GM23338 (cell line): ENCODE results near the gene MAPK12.

Experiments
- CREB1 ChIP-seq: fragments of 250-450 bp; sonication (Bioruptor Pico); IDR thresholded peaks from 2 replicates; pipeline ENCODE4 v1.5.0; 2020; ENCODE audit warnings: low read depth, mild to moderate bottlenecking, moderate library complexity
- CTCF ChIP-seq, 2 experiments: fragments of 200-600 bp in 1 of 2; sonication (generic) in 1 of 2; conservative IDR thresholded peaks; 2 replicates each; pipeline versions ENCODE4 v1.5.1 to v1.6.1; 2016 to 2017; ENCODE audit warnings: antibody characterized with exemption in 2 of 2, low read depth in 2 of 2, mild to moderate bottlenecking in 2 of 2, moderate library complexity in 1 of 2
- ETS1 ChIP-seq: IDR thresholded peaks from 2 replicates; pipeline ENCODE4 v1.6.1; 2016; ENCODE audit warnings: antibody characterized with exemption
- EZH2 ChIP-seq: fragments of 200-600 bp; sonication (generic); IDR thresholded peaks from one replicate; pipeline ENCODE4 v1.8.0; 2017; ENCODE audit warnings: antibody characterized with exemption, mild to moderate bottlenecking, low read depth; ENCODE audit not compliant: unreplicated experiment
- EZH2phosphoT487 ChIP-seq: fragments of 200-600 bp; sonication (generic); IDR thresholded peaks from one replicate; pipeline ENCODE4 v1.8.1; 2018; ENCODE audit warnings: antibody characterized with exemption; ENCODE audit not compliant: unreplicated experiment
- JUNB ChIP-seq: IDR thresholded peaks from one replicate; pipeline ENCODE4 v1.6.1; 2016; ENCODE audit warnings: antibody characterized with exemption; ENCODE audit not compliant: unreplicated experiment
- NANOG ChIP-seq: IDR thresholded peaks from 2 replicates; pipeline ENCODE4 v1.6.1; 2016; ENCODE audit warnings: antibody characterized with exemption, borderline replicate concordance
- POLR2AphosphoS5 ChIP-seq: IDR thresholded peaks from 2 replicates; pipeline ENCODE4 v1.6.1; 2016; ENCODE audit warnings: antibody characterized with exemption, low read depth
- STAT1 ChIP-seq: IDR thresholded peaks from one replicate; pipeline ENCODE4 v1.6.1; 2016; ENCODE audit warnings: antibody characterized with exemption; ENCODE audit not compliant: unreplicated experiment
- ZNF114 ChIP-seq: fragments of 250-450 bp; sonication (Bioruptor Pico); IDR thresholded peaks from 2 replicates; pipeline ENCODE4 v1.5.0; 2020; ENCODE audit warnings: mild to moderate bottlenecking, moderate library complexity
- ZNF331 ChIP-seq: fragments of 250-450 bp; sonication (Bioruptor Pico); IDR thresholded peaks from 2 replicates; pipeline ENCODE4 v1.5.0; 2020; ENCODE audit warnings: low read depth, mild to moderate bottlenecking, moderate library complexity
- TF ChIP-seq, protein P1 (sequence below): IDR thresholded peaks from one replicate; pipeline ENCODE4 v1.6.1; 2018; ENCODE audit warnings: antibody characterized with exemption; ENCODE audit not compliant: unreplicated experiment
- TF ChIP-seq, protein P2 (sequence below): fragments of 250-450 bp; sonication (Bioruptor Pico); IDR thresholded peaks from 2 replicates; pipeline ENCODE4 v1.5.0; 2020; ENCODE audit warnings: mild to moderate bottlenecking, moderate library complexity

GRCh38 chr22:50299785-50300619, 38.5 kb upstream of the MAPK12 start:
- no peak for TF ChIP-seq CREB1 (CRISPR knock-in tag)
- no peak for TF ChIP-seq EZH2
- no peak for TF ChIP-seq CTCF (conservative IDR thresholded peaks at IDR 0.05; ENCODE audit: low read depth in 2 of 2)
- no peak for TF ChIP-seq ETS1
- no peak for TF ChIP-seq EZH2phosphoT487
- TF ChIP-seq POLR2AphosphoS5, result no peak
- TF ChIP-seq, protein P1, sequence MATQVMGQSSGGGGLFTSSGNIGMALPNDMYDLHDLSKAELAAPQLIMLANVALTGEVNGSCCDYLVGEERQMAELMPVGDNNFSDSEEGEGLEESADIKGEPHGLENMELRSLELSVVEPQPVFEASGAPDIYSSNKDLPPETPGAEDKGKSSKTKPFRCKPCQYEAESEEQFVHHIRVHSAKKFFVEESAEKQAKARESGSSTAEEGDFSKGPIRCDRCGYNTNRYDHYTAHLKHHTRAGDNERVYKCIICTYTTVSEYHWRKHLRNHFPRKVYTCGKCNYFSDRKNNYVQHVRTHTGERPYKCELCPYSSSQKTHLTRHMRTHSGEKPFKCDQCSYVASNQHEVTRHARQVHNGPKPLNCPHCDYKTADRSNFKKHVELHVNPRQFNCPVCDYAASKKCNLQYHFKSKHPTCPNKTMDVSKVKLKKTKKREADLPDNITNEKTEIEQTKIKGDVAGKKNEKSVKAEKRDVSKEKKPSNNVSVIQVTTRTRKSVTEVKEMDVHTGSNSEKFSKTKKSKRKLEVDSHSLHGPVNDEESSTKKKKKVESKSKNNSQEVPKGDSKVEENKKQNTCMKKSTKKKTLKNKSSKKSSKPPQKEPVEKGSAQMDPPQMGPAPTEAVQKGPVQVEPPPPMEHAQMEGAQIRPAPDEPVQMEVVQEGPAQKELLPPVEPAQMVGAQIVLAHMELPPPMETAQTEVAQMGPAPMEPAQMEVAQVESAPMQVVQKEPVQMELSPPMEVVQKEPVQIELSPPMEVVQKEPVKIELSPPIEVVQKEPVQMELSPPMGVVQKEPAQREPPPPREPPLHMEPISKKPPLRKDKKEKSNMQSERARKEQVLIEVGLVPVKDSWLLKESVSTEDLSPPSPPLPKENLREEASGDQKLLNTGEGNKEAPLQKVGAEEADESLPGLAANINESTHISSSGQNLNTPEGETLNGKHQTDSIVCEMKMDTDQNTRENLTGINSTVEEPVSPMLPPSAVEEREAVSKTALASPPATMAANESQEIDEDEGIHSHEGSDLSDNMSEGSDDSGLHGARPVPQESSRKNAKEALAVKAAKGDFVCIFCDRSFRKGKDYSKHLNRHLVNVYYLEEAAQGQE, result no peak
- TF ChIP-seq JUNB, result no peak
- no peak for TF ChIP-seq ZNF331 (CRISPR knock-in tag)
- no peak for TF ChIP-seq ZNF114 (CRISPR knock-in tag)
- TF ChIP-seq, protein P2, sequence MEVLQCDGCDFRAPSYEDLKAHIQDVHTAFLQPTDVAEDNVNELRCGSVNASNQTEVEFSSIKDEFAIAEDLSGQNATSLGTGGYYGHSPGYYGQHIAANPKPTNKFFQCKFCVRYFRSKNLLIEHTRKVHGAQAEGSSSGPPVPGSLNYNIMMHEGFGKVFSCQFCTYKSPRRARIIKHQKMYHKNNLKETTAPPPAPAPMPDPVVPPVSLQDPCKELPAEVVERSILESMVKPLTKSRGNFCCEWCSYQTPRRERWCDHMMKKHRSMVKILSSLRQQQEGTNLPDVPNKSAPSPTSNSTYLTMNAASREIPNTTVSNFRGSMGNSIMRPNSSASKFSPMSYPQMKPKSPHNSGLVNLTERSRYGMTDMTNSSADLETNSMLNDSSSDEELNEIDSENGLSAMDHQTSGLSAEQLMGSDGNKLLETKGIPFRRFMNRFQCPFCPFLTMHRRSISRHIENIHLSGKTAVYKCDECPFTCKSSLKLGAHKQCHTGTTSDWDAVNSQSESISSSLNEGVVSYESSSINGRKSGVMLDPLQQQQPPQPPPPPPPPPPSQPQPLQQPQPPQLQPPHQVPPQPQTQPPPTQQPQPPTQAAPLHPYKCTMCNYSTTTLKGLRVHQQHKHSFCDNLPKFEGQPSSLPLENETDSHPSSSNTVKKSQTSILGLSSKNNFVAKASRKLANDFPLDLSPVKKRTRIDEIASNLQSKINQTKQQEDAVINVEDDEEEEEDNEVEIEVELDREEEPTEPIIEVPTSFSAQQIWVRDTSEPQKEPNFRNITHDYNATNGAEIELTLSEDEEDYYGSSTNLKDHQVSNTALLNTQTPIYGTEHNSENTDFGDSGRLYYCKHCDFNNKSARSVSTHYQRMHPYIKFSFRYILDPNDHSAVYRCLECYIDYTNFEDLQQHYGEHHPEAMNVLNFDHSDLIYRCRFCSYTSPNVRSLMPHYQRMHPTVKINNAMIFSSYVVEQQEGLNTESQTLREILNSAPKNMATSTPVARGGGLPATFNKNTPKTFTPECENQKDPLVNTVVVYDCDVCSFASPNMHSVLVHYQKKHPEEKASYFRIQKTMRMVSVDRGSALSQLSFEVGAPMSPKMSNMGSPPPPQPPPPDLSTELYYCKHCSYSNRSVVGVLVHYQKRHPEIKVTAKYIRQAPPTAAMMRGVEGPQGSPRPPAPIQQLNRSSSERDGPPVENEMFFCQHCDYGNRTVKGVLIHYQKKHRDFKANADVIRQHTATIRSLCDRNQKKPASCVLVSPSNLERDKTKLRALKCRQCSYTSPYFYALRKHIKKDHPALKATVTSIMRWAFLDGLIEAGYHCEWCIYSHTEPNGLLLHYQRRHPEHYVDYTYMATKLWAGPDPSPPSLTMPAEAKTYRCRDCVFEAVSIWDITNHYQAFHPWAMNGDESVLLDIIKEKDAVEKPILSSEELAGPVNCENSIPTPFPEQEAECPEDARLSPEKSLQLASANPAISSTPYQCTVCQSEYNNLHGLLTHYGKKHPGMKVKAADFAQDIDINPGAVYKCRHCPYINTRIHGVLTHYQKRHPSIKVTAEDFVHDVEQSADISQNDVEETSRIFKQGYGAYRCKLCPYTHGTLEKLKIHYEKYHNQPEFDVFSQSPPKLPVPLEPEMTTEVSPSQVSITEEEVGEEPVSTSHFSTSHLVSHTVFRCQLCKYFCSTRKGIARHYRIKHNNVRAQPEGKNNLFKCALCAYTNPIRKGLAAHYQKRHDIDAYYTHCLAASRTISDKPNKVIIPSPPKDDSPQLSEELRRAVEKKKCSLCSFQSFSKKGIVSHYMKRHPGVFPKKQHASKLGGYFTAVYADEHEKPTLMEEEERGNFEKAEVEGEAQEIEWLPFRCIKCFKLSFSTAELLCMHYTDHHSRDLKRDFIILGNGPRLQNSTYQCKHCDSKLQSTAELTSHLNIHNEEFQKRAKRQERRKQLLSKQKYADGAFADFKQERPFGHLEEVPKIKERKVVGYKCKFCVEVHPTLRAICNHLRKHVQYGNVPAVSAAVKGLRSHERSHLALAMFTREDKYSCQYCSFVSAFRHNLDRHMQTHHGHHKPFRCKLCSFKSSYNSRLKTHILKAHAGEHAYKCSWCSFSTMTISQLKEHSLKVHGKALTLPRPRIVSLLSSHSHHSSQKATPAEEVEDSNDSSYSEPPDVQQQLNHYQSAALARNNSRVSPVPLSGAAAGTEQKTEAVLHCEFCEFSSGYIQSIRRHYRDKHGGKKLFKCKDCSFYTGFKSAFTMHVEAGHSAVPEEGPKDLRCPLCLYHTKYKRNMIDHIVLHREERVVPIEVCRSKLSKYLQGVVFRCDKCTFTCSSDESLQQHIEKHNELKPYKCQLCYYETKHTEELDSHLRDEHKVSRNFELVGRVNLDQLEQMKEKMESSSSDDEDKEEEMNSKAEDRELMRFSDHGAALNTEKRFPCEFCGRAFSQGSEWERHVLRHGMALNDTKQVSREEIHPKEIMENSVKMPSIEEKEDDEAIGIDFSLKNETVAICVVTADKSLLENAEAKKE (CRISPR knock-in tag), result no peak
- no peak for TF ChIP-seq STAT1
- no peak for TF ChIP-seq NANOG
